ENCODE data around the gene DHRS12. TPM values are rescaled to one million over a fixed set of nuclear protein-coding genes. Genes with fewer than 3 reads are reported as not detected.

The DHRS12 gene
- total RNA-seq, 1 experiment from 2014 or later = 6.9 TPM

DNA sequence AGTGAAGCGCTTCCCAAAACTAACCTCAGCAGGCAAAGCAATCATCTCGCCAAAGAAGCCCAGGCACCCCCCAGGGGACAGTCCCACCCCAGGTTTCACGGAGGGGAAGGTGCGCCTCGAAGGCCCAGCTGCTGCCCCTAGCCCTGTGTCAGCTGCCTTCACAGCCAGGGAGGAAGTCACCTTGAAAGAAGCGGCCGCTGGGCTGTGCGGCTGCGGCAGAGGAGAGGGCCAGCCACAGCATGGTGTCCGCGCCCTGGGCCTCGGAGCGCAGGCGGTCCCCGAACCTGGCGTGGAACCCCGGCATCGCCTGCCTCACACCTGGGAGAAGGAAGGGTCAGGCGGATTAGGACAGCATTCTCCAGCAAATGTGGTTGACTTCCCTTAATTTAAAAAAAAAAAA lies 35.0 kb downstream of the DHRS12 start:
- H3K79me2 ChIP-seq (ENCODE audit: low read depth) = no peaks in the 10 kb centered on the region
- no peaks in the 10 kb centered on the region for H3K9me3 ChIP-seq (ENCODE audit: insufficient read depth, low read depth)
- H3K4me1 ChIP-seq (replicated peaks; ENCODE audit: insufficient read depth) = no peaks in the 10 kb centered on the region
- no peak overlapping the region for H2AFZ ChIP-seq
- H3F3A ChIP-seq (ENCODE audit: insufficient read depth, low read depth) = no peaks in the 10 kb centered on the region
- no peaks in the 10 kb centered on the region; the same call in 1 of the 2 replicates for H3K9me2 ChIP-seq (ENCODE audit: insufficient read depth)
- no peaks in the 10 kb centered on the region for H3K27me3 ChIP-seq (ENCODE audit: insufficient read depth, low read depth)
- ChIA-PET CTCF (no interaction called here), POLR2A (ENCODE audit: unreplicated experiment) (no interaction called here)
- no TSS peak for BruUV-seq (replicated peaks)
- H3K4me3 ChIP-seq = no peak overlapping the region
- DNase-seq = no peak
- TF ChIP-seq, protein P1, sequence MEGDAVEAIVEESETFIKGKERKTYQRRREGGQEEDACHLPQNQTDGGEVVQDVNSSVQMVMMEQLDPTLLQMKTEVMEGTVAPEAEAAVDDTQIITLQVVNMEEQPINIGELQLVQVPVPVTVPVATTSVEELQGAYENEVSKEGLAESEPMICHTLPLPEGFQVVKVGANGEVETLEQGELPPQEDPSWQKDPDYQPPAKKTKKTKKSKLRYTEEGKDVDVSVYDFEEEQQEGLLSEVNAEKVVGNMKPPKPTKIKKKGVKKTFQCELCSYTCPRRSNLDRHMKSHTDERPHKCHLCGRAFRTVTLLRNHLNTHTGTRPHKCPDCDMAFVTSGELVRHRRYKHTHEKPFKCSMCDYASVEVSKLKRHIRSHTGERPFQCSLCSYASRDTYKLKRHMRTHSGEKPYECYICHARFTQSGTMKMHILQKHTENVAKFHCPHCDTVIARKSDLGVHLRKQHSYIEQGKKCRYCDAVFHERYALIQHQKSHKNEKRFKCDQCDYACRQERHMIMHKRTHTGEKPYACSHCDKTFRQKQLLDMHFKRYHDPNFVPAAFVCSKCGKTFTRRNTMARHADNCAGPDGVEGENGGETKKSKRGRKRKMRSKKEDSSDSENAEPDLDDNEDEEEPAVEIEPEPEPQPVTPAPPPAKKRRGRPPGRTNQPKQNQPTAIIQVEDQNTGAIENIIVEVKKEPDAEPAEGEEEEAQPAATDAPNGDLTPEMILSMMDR (conservative IDR thresholded peaks at IDR 0.05) = no peak
- no peak for TF ChIP-seq EZH2 (IDR thresholded peaks at IDR 0.05; ENCODE audit: low read depth)
- no peaks in the 10 kb centered on the region for H4K20me1 ChIP-seq (ENCODE audit: insufficient read depth)
- intact Hi-C loops (cut with micrococcal nuclease; ENCODE audit: unreplicated experiment) = no loop called here
- no peak overlapping the region for H3K27ac ChIP-seq
- H3K4me2 ChIP-seq = no peak overlapping the region
- no peaks in the 10 kb centered on the region for H3K36me3 ChIP-seq (ENCODE audit: low read depth)

DNA sequence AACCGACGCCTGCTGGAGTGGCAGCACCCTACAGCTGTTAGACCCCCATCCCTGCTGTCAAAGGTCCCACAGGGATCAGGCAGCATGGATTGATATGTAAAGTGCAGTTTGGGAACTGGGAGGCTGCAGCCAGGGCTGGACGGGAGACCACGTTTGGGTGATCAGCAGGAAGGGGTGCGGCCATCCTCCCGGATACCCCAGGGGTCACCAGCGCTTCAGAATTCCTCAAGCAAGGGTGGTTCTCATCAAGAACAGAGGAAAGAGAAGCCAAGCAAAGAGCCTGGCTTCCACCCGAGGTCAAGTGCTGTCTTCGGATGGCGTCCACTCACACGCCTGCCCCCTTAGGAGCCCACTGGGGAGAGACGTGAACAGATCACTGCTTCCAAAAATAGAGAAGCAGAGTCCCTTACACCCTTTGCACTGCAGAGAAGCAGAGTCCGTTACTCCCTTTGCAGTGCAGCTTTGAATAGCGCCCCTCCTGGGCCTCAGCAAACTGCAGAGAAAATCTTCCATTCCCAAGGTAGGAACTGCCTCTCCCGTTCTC lies 35.5 kb downstream of the DHRS12 start:
- Histone ChIP-seq H4K20me1 (ENCODE audit: insufficient read depth) (no peaks in the 10 kb centered on the region), H3K9me2 (ENCODE audit: insufficient read depth) (no peaks in the 10 kb centered on the region; the same call in 1 of the 2 replicates), H3K27ac (no peak overlapping the region), H3K4me2 (no peak overlapping the region), H3K36me3 (ENCODE audit: low read depth) (no peaks in the 10 kb centered on the region), H2AFZ (no peak overlapping the region), H3K4me3 (no peak overlapping the region), H3F3A (ENCODE audit: insufficient read depth, low read depth) (no peaks in the 10 kb centered on the region), H3K79me2 (ENCODE audit: low read depth) (no peaks in the 10 kb centered on the region), H3K4me1 (replicated peaks; ENCODE audit: insufficient read depth) (no peaks in the 10 kb centered on the region), H3K9me3 (ENCODE audit: insufficient read depth, low read depth) (no peaks in the 10 kb centered on the region), H3K27me3 (ENCODE audit: insufficient read depth, low read depth) (no peaks in the 10 kb centered on the region)
- CTCF ChIA-PET = no interaction called here
- no peak for DNase-seq
- intact Hi-C loops (cut with micrococcal nuclease; ENCODE audit: unreplicated experiment) = no loop called here
- BruUV-seq (replicated peaks) = no TSS peak
- TF ChIP-seq EZH2 (IDR thresholded peaks at IDR 0.05; ENCODE audit: low read depth) = no peak
- TF ChIP-seq, protein P1 (conservative IDR thresholded peaks at IDR 0.05) = no peak
- POLR2A ChIA-PET (ENCODE audit: unreplicated experiment) = no interaction called here

DNA sequence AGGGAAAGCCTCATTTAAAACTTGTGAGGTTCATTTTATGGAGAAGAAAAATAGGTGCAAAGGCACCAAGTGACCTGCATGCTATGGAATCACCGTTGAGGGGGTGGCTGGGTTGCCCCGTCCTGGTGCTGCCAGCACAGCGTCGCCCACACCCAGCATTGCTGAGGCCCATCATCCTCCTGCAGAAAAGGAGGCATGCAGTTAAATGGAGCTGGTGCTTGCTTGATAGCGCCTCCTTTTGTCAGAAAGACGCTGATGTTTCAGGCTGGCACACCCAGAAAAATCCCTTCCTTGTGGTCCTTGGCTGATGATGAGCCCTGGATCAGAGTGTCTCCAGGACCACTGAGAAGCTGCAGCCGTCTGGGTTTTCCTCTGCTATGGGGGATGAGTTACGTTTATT lies 36.9 kb downstream of the DHRS12 start:
- Histone ChIP-seq H3K27me3 (ENCODE audit: insufficient read depth, low read depth) (no peaks in the 10 kb centered on the region), H3K4me2 (no peak overlapping the region), H3K4me3 (no peak overlapping the region), H3K36me3 (ENCODE audit: low read depth) (no peaks in the 10 kb centered on the region), H2AFZ (no peak overlapping the region), H3K9me2 (ENCODE audit: insufficient read depth) (no peaks in the 10 kb centered on the region; the same call in 1 of the 2 replicates), H3K27ac (no peak overlapping the region), H3K9me3 (ENCODE audit: insufficient read depth, low read depth) (no peaks in the 10 kb centered on the region), H3K79me2 (ENCODE audit: low read depth) (no peaks in the 10 kb centered on the region), H3K4me1 (replicated peaks; ENCODE audit: insufficient read depth) (no peaks in the 10 kb centered on the region), H4K20me1 (ENCODE audit: insufficient read depth) (no peaks in the 10 kb centered on the region), H3F3A (ENCODE audit: insufficient read depth, low read depth) (no peaks in the 10 kb centered on the region)
- CTCF ChIA-PET = no interaction called here
- intact Hi-C loops (cut with micrococcal nuclease; ENCODE audit: unreplicated experiment) = no loop called here
- TF ChIP-seq, protein P1 (conservative IDR thresholded peaks at IDR 0.05) = no peak
- TF ChIP-seq EZH2 (IDR thresholded peaks at IDR 0.05; ENCODE audit: low read depth) = no peak
- POLR2A ChIA-PET (ENCODE audit: unreplicated experiment) = no interaction called here
- BruUV-seq (replicated peaks) = no TSS peak
- no peak for DNase-seq

All from PC-9 (cell line).